ENCODE data around the gene FTO. TPM values are rescaled to one million over a fixed set of nuclear protein-coding genes. Genes with fewer than 3 reads are reported as not detected.

The FTO gene
- total and polyA plus RNA-seq, 2 of the 8 experiments (the other 6 are each of a cell fraction or from before 2014, with no cell fraction given): 34.5 to 59.8 TPM

DNA sequence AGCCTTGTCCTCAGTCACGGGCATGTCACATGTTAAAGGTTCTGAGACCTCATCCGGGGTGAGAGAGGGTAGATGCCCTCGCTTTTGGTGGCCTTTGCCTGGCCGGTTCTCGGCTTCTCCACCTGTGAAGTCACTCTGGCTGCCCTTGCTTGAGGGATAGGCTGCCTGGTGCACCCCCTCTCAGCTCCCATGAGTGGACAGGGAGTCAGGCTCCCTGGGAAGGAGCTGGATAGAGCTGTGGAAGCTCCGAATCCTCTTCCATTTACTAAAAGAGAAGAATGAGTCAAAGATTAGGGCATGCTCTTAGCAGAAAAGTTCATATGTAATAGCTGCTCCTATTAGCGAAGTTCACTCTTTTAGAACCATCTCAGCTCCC is 440.6 kb downstream of the FTO start (continued):
- TF ChIP-seq HDAC2 (IDR thresholded peaks at IDR 0.05; ENCODE audit: borderline replicate concordance in 1 of 2, low read depth in 2 of 2, low read length in 2 of 2): no peak
- TF ChIP-seq, protein P1, sequence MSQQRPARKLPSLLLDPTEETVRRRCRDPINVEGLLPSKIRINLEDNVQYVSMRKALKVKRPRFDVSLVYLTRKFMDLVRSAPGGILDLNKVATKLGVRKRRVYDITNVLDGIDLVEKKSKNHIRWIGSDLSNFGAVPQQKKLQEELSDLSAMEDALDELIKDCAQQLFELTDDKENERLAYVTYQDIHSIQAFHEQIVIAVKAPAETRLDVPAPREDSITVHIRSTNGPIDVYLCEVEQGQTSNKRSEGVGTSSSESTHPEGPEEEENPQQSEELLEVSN (IDR thresholded peaks at IDR 0.05): no peak
- TF ChIP-seq, protein P2, sequence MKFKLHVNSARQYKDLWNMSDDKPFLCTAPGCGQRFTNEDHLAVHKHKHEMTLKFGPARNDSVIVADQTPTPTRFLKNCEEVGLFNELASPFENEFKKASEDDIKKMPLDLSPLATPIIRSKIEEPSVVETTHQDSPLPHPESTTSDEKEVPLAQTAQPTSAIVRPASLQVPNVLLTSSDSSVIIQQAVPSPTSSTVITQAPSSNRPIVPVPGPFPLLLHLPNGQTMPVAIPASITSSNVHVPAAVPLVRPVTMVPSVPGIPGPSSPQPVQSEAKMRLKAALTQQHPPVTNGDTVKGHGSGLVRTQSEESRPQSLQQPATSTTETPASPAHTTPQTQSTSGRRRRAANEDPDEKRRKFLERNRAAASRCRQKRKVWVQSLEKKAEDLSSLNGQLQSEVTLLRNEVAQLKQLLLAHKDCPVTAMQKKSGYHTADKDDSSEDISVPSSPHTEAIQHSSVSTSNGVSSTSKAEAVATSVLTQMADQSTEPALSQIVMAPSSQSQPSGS (IDR thresholded peaks at IDR 0.05; ENCODE audit: low read length): no peak
- no peak for TF ChIP-seq CBX5 (IDR thresholded peaks at IDR 0.05; ENCODE audit: low read depth, low read length)
- TF ChIP-seq, protein P3, sequence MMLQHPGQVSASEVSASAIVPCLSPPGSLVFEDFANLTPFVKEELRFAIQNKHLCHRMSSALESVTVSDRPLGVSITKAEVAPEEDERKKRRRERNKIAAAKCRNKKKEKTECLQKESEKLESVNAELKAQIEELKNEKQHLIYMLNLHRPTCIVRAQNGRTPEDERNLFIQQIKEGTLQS (IDR thresholded peaks at IDR 0.05; ENCODE audit: insufficient read depth, low read depth, low read length): no peak
- no peak for TF ChIP-seq ZNF274 (IDR thresholded peaks at IDR 0.05; ENCODE audit: borderline replicate concordance, extremely low read depth, low read length)

All from H1 (cell line).